A549 (cell line): ENCODE data around the gene MS4A2. TPM values are rescaled to one million over a fixed set of nuclear protein-coding genes. Genes with fewer than 3 reads are reported as not detected.

Experiments
- ATAC-seq, 2 experiments: fragments of 200-7000 bp in 1 of 2; fragments of >200 bp in 1 of 2; cut with Nextera tagmentation in 1 of 2; cut with Tn5 transposase in 1 of 2; 3 replicates each; pipeline versions ENCODE4 v1.8.0 to v1.9.1; 2018 to 2020; ENCODE audit warnings: mild to moderate bottlenecking in 1 of 2, moderate library complexity in 1 of 2
- CTCF ChIA-PET: fragments of 300-600 bp; sonication (Branson Sonifier 250); formaldehyde crosslinking; extraction: SDS; loops from one replicate; lab custom pipeline; 2021; ENCODE audit warnings: antibody characterized with exemption, inconsistent platforms; lab: Yijun Ruan, JAX
- POLR2A ChIA-PET: fragments of 350-600 bp; formaldehyde crosslinking; extraction: SDS; loops from one replicate; lab custom pipeline; 2021; ENCODE audit warnings: antibody characterized with exemption, inconsistent platforms; lab: Yijun Ruan, JAX
- DNase-seq, 2 experiments: peaks; one replicate each; pipeline versions ENCODE4 v3.0.0 to v3.0.0-alpha.2; 2011 to 2016; ENCODE audit warnings: low read depth in 1 of 2, low spot score in 1 of 2
- FAIRE-seq: peaks from 2 replicates; lab custom pipeline; 2011; peaks lifted over from hg19 to GRCh38; lab: Jason Lieb, UNC
- H3K27ac ChIP-seq, 2 experiments: fragments of >200 bp; sonication (Bioruptor Twin); formaldehyde crosslinking; 3 replicates each; pipeline ENCODE4 v1.5.1; 2016 to 2017
- H3K4me1 ChIP-seq: fragments of >200 bp; sonication (Bioruptor Twin); formaldehyde crosslinking; 3 replicates; pipeline ENCODE4 v1.6.1; 2016
- H3K4me2 ChIP-seq: fragments of >200 bp; sonication (Bioruptor Twin); formaldehyde crosslinking; 3 replicates; pipeline ENCODE4 v1.6.1; 2016
- H3K4me3 ChIP-seq: fragments of >200 bp; sonication (Bioruptor Twin); formaldehyde crosslinking; 3 replicates; pipeline ENCODE4 v1.5.1; 2016
- H3K9me3 ChIP-seq: fragments of >200 bp; sonication (Bioruptor Twin); formaldehyde crosslinking; 3 replicates; pipeline ENCODE4 v1.6.1; 2016
- BHLHE40 ChIP-seq: IDR thresholded peaks from 2 replicates; pipeline ENCODE4 v1.6.1; 2012; ENCODE audit warnings: low read depth, low read length, inconsistent platforms
- CEBPB ChIP-seq, 2 experiments: fragments of >200 bp in 1 of 2; sonication (Bioruptor Twin) in 1 of 2; formaldehyde crosslinking in 1 of 2; IDR thresholded peaks; 2 replicates each; pipeline ENCODE4 v1.6.1; 2012 to 2016
- EHF ChIP-seq: fragments of 250-450 bp; sonication (Bioruptor Pico); IDR thresholded peaks from 2 replicates; pipeline ENCODE4 v1.5.0; 2020; ENCODE audit warnings: mild to moderate bottlenecking
- EHMT2 ChIP-seq: fragments of 200-600 bp; sonication (generic); IDR thresholded peaks from 2 replicates; pipeline ENCODE4 v1.6.1; 2016; ENCODE audit warnings: antibody characterized with exemption, low read depth, mild to moderate bottlenecking, moderate library complexity
- EP300 ChIP-seq, 2 experiments: fragments of >200 bp; sonication (Bioruptor Twin); formaldehyde crosslinking; IDR thresholded peaks; 2 replicates in 1 of 2; 3 replicates in 1 of 2; pipeline ENCODE4 v1.6.1; 2016 to 2017
- ESRRA ChIP-seq: fragments of 150-350 bp; IDR thresholded peaks from 2 replicates; pipeline ENCODE4 v1.6.1; 2014; ENCODE audit warnings: mild to moderate bottlenecking, low read length, borderline replicate concordance
- FOSB ChIP-seq: fragments of 250-450 bp; sonication (Bioruptor Pico); IDR thresholded peaks from 2 replicates; pipeline ENCODE4 v1.5.0; 2020; ENCODE audit warnings: mild to moderate bottlenecking, moderate library complexity
- FOXS1 ChIP-seq: fragments of 250-450 bp; sonication (Bioruptor Pico); IDR thresholded peaks from 2 replicates; pipeline ENCODE4 v1.5.0; 2020; ENCODE audit warnings: mild to moderate bottlenecking, moderate library complexity
- GATA3 ChIP-seq: IDR thresholded peaks from 2 replicates; pipeline ENCODE4 v1.6.1; 2012; ENCODE audit warnings: borderline replicate concordance
- HDAC2 ChIP-seq: fragments of 200-600 bp; sonication (generic); IDR thresholded peaks from 2 replicates; pipeline ENCODE4 v1.6.1; 2016
- HOXB5 ChIP-seq: fragments of 250-450 bp; sonication (Bioruptor Pico); IDR thresholded peaks from 2 replicates; pipeline ENCODE4 v1.5.0; 2020; ENCODE audit warnings: mild to moderate bottlenecking, moderate library complexity
- JUNB ChIP-seq: fragments of >200 bp; sonication (Bioruptor Twin); formaldehyde crosslinking; IDR thresholded peaks from 2 replicates; pipeline ENCODE4 v1.6.1; 2016
- KDM5A ChIP-seq: fragments of 200-600 bp; sonication (generic); IDR thresholded peaks from 2 replicates; pipeline ENCODE4 v1.6.1; 2016; ENCODE audit warnings: antibody characterized with exemption, mild to moderate bottlenecking
- NPAS2 ChIP-seq: fragments of 250-450 bp; sonication (Bioruptor Pico); IDR thresholded peaks from 2 replicates; pipeline ENCODE4 v1.8.0; 2022; ENCODE audit warnings: mild to moderate bottlenecking, moderate library complexity, borderline replicate concordance
- POLR2A ChIP-seq: IDR thresholded peaks from 2 replicates; pipeline ENCODE4 v1.6.1; 2012; ENCODE audit warnings: mild to moderate bottlenecking, low read length
- RAD21 ChIP-seq, 2 experiments: fragments of >200 bp in 1 of 2; sonication (Bioruptor Twin) in 1 of 2; formaldehyde crosslinking in 1 of 2; IDR thresholded peaks in 1 of 2; conservative IDR thresholded peaks in 1 of 2; 2 replicates in 1 of 2; 3 replicates in 1 of 2; pipeline ENCODE4 v1.6.1; 2012 to 2018; ENCODE audit warnings: inconsistent platforms in 1 of 2
- RCOR1 ChIP-seq: fragments of 150-350 bp; IDR thresholded peaks from 2 replicates; pipeline ENCODE4 v1.6.1; 2014; ENCODE audit warnings: antibody characterized with exemption, low read length, low read depth
- REST ChIP-seq: fragments of 200-600 bp; sonication (generic); IDR thresholded peaks from 2 replicates; pipeline ENCODE4 v1.6.1; 2016; ENCODE audit warnings: antibody characterized with exemption, mild to moderate bottlenecking, moderate library complexity
- RNF2 ChIP-seq: fragments of 200-600 bp; sonication (generic); IDR thresholded peaks from 2 replicates; pipeline ENCODE4 v1.6.1; 2016; ENCODE audit warnings: low read depth, mild to moderate bottlenecking, antibody characterized with exemption, moderate library complexity, borderline replicate concordance
- SREBF2 ChIP-seq: fragments of 450-650 bp; IDR thresholded peaks from 2 replicates; pipeline ENCODE4 v1.6.1; 2014; ENCODE audit warnings: mild to moderate bottlenecking, moderate library complexity
- USF2 ChIP-seq: fragments of 450-650 bp; IDR thresholded peaks from 2 replicates; pipeline ENCODE4 v1.6.1; 2014; ENCODE audit warnings: antibody characterized with exemption
- ZFP36 ChIP-seq: fragments of 450-650 bp; IDR thresholded peaks from 2 replicates; pipeline ENCODE4 v1.6.1; 2014; ENCODE audit warnings: borderline replicate concordance; ENCODE audit not compliant: partially characterized antibody
- ZNF302 ChIP-seq: fragments of 250-450 bp; sonication (Bioruptor Pico); IDR thresholded peaks from 2 replicates; pipeline ENCODE4 v1.9.0; 2021; ENCODE audit warnings: inconsistent platforms, mild to moderate bottlenecking, moderate library complexity
- ZSCAN20 ChIP-seq: fragments of 250-450 bp; sonication (Bioruptor Pico); IDR thresholded peaks from 2 replicates; pipeline ENCODE4 v1.8.0; 2022; ENCODE audit warnings: mild to moderate bottlenecking, moderate library complexity
- WGBS: methylation state at CpG from one replicate; pipeline ENCODE4 v1.1.6; 2017; ENCODE audit errors: missing lambda C conversion rate; 5-methylcytosine and 5-hydroxymethylcytosine counted together
- polyA plus RNA-seq, 4 experiments: library from polyadenylated mRNA; depleted of rRNA in 3 of 4; stranded (reverse); fragments of >200 nt; fragmentation: RNase III in 1 of 4; extraction: RNeasy Plus Mini Kit Qiagen cat#74134 plus additional on column Dnase treatment in 1 of 4; gene quantifications; 2 replicates in 3 of 4; 3 replicates in 1 of 4; pipeline ENCODE4 v1.2.3, GENCODE V29; 2011 to 2017
- TF ChIP-seq, protein P1 (sequence below): fragments of 250-450 bp; sonication (Bioruptor Pico); IDR thresholded peaks from 2 replicates; pipeline ENCODE4 v1.5.0; 2021; ENCODE audit warnings: mild to moderate bottlenecking, moderate library complexity, borderline replicate concordance
- TF ChIP-seq, protein P2 (sequence below): fragments of 250-450 bp; sonication (Bioruptor Pico); IDR thresholded peaks from 2 replicates; pipeline ENCODE4 v1.5.0; 2020; ENCODE audit warnings: low read depth, mild to moderate bottlenecking, moderate library complexity

The MS4A2 gene
- polyA plus RNA-seq, 2 of the 4 experiments (the other 2 are of a cell fraction) = not detected

- ChIA-PET POLR2A (no interaction called here), CTCF (no interaction called here)
- TF ChIP-seq, protein P1, sequence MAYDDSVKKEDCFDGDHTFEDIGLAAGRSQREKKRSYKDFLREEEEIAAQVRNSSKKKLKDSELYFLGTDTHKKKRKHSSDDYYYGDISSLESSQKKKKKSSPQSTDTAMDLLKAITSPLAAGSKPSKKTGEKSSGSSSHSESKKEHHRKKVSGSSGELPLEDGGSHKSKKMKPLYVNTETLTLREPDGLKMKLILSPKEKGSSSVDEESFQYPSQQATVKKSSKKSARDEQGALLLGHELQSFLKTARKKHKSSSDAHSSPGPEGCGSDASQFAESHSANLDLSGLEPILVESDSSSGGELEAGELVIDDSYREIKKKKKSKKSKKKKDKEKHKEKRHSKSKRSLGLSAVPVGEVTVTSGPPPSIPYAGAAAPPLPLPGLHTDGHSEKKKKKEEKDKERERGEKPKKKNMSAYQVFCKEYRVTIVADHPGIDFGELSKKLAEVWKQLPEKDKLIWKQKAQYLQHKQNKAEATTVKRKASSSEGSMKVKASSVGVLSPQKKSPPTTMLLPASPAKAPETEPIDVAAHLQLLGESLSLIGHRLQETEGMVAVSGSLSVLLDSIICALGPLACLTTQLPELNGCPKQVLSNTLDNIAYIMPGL (CRISPR knock-in tag) = no peak
- TF ChIP-seq JUNB (no peak), USF2 (no peak), ZSCAN20 (CRISPR knock-in tag) (no peak), SREBF2 (no peak)
- Histone ChIP-seq H3K4me2 (no peak overlapping the region), H3K9me3 (no peaks in the 10 kb centered on the region), H3K4me1 (no peaks in the 10 kb centered on the region), H3K4me3 (no peak overlapping the region), H3K27ac (no peak overlapping the region)
- DNase-seq = no peak
- no peak for FAIRE-seq
- WGBS = 0% methylated on average over 1 of the region's 1 CpG
- no peak for ATAC-seq
These were observed 45.5 kb downstream of the MS4A2 start for GRCh38 chr11:60133917-60134316.

DNA sequence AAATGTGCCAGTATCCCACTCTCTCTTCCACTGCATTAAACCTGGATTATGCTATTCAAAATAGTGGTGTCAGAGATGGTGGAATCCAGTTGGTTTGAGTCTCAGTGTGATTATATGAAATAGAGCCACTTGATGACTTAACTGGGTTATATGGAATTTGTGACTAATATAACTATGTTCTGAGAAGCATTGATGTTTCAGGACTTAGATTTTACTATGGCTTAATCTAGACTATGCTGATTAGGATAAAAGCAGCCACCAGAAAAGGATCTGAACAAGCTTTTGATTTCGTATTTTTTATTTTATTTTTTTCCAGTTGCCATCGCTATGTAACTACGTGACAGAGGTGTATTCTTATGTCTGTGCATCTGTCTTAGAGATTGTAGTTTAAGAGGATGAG, 55.3 kb downstream of the MS4A2 start:
- H3K4me1 ChIP-seq = no peaks in the 10 kb centered on the region
- CTCF ChIA-PET = no interaction called here
- H3K4me3 ChIP-seq = no peak overlapping the region
- ATAC-seq = no peak
- no peaks in the 10 kb centered on the region for H3K9me3 ChIP-seq
- POLR2A ChIA-PET = no interaction called here
- TF ChIP-seq HOXB5 (CRISPR knock-in tag) (no peak), EHF (CRISPR knock-in tag) (no peak), POLR2A (no peak), HDAC2 (no peak), RCOR1 (no peak), GATA3 (no peak), FOSB (CRISPR knock-in tag) (no peak), CEBPB (IDR thresholded peaks at IDR 0.05) (no peak), ZFP36 (no peak), BHLHE40 (no peak), ZNF302 (CRISPR knock-in tag) (no peak), EHMT2 (no peak), FOXS1 (no peak)
- TF ChIP-seq, protein P2, sequence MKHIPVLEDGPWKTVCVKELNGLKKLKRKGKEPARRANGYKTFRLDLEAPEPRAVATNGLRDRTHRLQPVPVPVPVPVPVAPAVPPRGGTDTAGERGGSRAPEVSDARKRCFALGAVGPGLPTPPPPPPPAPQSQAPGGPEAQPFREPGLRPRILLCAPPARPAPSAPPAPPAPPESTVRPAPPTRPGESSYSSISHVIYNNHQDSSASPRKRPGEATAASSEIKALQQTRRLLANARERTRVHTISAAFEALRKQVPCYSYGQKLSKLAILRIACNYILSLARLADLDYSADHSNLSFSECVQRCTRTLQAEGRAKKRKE (CRISPR knock-in tag) = no peak
- TF ChIP-seq, all 56 proteins: peak for 0
- FAIRE-seq (no peak), DNase-seq (no peak)
- WGBS = 24% methylated on average over 3 of the region's 3 CpGs
- Histone ChIP-seq H3K27ac (no peak overlapping the region), H3K4me2 (no peak overlapping the region)

DNA sequence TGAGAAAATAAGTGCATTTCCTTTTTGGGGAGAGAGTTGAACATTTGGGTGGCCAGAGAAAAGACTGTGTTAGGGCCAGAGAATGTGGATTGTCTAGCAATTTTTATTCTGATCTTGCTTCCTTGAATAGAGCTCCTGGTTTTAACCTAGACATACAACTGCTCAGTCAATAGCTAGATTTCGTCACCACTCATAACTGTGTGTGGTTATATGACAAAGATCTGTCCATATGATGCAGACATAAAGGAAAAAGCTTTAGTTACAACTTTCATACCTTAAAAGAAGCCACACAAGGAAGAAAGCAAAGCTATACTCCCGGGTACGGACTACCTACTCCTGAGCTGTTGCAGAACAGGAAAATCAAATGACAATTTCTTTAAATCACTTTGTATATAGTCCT, 57.2 kb downstream of the MS4A2 start:
- CTCF ChIA-PET = no interaction called here
- TF ChIP-seq RAD21 (conservative IDR thresholded peaks at IDR 0.05 in 1 of 2, IDR thresholded peaks at IDR 0.05 in 1 of 2) (no peak), ZSCAN20 (CRISPR knock-in tag) (no peak), REST (no peak), ESRRA (no peak), EHMT2 (no peak), RNF2 (no peak), EP300 (IDR thresholded peaks at IDR 0.05) (no peak), NPAS2 (CRISPR knock-in tag) (no peak), KDM5A (no peak), POLR2A (no peak), FOXS1 (no peak)
- TF ChIP-seq, protein P1 (CRISPR knock-in tag) = no peak

More for the DNA sequence above, 57.2 kb downstream of the MS4A2 start:
- DNase-seq (no peak), ATAC-seq (no peak), FAIRE-seq (no peak)
- Histone ChIP-seq H3K4me3 (no peak overlapping the region), H3K9me3 (no peaks in the 10 kb centered on the region), H3K4me2 (no peak overlapping the region), H3K27ac (no peak overlapping the region), H3K4me1 (no peaks in the 10 kb centered on the region)
- 13% methylated on average over 3 of the region's 3 CpGs for WGBS
- POLR2A ChIA-PET = no interaction called here
